Stimulated activated CD4-positive, alpha-beta T cell treated with anti-CD3 and anti-CD28 coated beads, Interleukin-4, amount 100 ng/mL, for 4 hours (primary cell): ENCODE measurements around the gene BMP7.

Experiments used
- DNase-seq, 2 experiments: peaks; one replicate each; pipeline ENCODE4 v3.0.0-alpha.2; 2020

The BMP7 gene

DNA sequence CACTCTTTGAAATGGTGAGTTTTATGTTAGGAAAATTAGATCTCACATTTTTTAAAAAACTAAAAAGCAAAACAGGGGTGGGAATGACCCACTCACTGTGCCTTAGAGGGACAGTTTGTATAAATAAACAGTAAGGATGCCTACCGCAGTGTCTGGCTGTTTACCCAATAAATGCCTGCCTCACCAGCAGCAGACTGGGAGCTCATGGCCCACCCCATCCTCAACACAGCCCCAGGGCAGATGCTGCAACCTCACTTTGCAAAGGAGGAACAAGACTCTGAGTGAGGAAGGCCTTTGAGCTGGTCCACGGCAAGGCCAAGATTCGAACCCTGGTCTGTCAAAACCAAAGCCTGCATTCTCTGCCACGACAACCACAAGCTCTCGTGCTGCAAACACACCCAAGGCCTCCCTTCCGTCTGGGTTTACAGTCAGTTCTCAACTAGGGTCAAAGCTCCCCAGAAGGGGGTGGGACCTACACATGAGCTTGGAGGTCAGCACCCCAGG, 77.8 kb downstream of the BMP7 start:
- DNase-seq: no peak

DNA sequence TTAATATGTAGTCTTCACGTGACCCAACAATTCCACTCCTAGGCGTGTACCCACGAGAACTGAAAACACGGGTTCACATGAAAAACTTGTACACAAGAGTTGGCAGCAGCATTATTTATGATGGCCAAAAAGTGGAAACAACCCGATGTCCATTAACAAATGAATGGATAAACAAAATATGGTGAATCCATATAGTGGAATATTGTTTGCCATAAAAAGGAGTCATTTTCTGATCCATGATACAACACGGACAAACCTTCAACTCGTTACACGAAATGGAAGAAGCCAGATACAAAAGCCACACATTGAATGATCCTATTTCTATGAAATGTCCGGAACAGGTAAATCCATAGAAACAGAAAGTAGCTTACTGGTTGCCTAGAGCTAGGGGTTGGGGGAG, 78.4 kb downstream of the BMP7 start:
- no peak for DNase-seq

DNA sequence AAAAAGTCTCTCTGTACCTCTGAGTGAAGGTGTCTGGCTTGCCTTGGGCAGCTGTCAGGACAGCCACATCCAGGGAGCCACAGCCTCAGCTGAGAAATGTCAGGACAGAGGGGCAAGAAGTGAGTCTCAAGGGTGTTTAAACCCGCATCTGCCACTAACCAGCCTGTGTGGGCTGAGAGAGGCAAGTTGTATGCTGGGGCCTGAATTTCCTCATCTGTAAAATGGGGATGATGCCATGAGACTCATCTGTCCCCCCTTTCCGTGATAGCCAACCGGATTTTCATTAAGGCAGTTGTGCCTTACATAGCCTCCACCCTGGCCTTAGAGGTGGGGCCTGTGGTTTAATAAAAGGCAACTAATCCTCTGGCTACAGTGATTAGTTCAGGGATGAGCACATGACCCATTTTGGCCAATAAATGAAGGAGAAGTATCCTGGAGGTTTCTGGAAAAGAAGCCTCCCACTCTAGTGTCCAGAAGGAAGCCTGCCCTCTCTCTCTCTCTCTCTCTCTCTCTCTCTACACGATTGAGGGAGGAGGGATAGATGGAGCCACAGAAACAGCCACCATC, 79.3 kb downstream of the BMP7 start:
- no peak for DNase-seq

DNA sequence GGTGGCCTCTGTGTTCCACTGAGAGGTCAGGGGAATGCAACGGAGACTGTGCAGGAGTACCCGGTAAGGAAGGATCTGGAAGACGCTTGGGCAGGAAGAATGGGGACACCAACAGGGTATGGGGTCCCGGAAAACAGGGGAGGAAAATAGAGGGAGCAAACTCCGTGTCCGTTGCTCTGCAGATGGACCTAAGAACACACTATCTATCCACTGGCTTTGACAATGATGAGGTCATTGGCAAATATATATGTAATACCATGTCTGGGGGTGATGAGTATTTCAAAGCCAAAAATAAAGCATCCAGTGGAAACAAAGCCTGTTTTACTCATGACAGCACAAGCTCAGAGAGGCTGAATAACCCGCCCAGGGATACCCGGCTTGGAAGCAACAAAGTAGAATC, 80.2 kb downstream of the BMP7 start:
- no peak for DNase-seq

DNA sequence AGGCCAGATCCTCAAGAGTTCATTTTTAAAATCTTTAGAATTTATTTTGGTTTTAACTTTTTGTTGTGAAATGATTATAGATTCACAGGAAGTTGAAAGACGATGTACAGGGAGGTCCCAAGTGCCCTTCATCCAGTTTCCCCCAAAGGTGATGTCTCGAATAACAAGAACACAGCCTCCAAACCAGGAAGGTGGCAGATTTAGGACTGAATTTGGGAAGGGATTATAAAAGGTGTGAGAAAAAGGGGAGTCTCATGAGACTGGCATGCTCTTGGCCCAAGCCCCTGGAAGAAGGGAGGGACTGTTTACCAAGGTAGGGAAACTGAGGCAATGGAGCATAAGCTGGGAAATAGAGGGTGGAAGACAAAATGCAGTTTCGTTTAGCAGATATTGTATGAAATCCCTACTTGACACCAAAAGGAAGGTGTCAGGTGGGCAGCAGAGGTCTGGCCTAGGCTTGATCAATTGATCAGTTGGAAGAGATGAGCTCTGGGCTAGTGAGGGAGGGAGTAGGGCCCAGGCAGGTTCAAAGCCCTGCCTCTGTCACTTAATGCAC, 81.2 kb downstream of the BMP7 start:
- no peak for DNase-seq

DNA sequence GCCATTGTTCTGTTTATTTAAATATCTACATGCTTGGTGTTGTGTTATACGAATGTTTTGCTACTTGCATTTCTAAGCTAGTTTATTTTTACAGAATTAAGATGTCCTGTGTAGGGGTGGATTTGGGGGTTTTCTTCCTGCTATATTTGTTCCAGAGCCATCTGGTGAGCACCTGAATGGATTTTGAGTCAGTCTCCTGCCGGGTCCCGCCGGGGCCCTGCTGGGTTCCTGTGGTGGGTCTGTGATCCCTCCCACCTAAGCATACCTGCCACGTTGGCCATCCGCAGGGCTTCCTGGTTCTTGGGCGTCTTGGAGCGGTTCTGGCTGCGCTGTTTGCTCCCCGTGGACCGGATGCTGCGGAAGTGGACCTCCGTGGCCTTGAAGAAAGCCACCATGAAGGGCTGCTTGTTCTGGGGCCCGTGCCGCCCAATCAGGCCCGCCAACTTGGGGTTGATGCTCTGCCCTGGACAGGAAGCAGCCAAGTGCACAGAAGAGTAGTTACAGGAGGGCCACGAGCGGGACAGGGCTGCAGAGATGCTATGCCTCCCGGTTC, 82.9 kb downstream of the BMP7 start:
- no peak for DNase-seq

DNA sequence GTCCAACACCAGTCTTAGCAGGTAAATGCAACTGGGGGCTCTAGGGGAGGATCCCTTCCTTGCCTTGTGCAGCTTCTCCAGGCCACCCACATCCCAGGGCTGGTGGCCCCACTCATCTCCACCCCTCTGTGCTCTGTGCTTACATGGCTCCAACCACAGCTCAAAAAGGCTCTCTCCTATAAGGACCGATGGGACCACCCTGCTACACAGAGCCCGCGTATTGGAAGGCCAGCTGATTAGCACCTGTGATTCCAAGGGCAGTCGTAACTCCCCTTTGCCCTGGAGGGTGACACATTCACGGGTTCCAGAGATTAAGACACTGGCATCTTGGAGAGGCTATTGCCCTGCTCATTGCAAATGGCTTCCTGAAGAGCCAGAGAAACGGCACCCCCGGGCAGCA, 84.8 kb downstream of the BMP7 start:
- no peak for DNase-seq

DNA sequence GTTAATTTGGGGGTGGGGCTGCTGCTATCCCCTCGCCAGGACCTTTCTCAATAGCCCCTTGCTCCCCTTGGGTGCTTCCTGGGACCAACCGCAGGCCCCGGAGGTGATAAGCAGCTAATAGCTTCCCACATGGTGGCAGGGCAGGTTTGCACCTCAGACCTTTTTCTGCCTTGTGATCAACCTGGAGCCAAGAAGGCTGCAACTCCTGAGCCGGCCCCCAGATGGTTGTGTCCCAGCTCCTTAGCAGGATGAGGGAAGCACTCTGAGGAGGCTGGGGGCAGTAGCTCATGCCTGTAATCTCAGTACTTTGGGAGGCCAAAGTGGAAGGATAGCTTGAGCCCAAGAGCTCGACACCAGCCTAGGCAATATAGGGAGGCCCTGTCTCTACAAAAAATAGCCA, 85.5 kb downstream of the BMP7 start:
- DNase-seq: no peak

DNA sequence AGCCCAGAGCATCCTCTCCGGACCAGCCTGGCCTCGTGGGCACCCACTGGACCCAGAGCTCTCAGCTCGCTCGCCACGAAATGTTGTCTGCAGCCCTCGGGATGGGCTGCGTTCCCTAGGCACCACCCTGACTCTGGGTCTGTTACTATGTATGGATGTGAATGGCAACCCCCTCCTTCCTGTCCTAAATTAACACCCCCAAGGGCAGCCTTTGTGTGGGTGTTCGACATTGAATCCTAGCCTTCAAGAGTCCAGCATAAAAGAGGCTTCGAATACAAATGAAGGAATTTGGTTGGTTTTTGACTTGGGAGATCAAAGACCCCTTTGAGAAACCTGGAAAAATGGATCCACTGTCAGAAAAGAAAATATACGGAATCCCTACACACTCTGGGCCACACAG, 86.1 kb downstream of the BMP7 start:
- no peak for DNase-seq

DNA sequence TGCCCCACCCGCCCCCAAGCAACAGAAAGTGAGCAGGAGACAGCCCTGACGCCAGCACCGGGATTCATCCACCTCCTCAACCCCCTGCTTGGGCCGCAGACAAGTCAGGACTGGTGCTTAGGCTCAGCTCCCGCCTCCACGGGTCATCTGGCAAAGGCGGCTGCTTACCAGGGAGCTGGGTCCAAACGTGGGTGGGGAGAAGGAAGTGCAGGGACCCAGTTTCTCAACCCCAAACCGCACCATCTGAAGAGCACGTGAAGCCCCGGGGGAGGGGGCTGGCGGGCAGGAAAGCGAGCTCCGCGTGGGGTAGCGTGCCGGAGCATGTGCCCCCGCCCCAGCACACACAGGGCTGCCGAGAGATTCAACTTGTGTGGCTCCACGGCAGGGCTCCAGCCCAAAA, 87.2 kb downstream of the BMP7 start:
- no peak for DNase-seq

DNA sequence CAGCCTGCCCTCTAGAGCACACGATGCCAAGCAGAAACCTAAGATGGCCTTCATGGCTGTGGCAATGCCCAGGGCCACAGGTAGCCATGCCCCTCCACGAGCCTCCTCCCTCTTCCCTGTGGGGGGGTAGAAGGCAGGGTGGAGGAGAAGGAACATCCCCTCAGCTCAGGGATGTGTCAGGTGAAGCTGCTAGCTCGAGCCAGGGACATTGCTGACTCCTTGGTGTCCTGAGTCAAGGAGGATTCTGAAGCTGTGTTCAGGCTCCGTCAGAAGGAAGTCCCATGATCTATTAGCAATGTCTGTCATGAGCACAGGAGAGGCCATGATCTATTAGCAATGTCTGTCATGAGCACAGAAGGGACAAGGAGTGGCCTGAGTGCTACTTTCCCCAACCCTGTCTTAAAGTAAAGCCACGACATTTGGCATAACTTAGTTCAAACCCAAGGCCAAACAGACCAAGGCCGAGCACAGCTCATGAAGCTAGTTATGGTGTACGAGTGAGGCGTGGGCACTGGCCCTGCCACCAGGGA, 87.8 kb downstream of the BMP7 start:
- no peak for DNase-seq

DNA sequence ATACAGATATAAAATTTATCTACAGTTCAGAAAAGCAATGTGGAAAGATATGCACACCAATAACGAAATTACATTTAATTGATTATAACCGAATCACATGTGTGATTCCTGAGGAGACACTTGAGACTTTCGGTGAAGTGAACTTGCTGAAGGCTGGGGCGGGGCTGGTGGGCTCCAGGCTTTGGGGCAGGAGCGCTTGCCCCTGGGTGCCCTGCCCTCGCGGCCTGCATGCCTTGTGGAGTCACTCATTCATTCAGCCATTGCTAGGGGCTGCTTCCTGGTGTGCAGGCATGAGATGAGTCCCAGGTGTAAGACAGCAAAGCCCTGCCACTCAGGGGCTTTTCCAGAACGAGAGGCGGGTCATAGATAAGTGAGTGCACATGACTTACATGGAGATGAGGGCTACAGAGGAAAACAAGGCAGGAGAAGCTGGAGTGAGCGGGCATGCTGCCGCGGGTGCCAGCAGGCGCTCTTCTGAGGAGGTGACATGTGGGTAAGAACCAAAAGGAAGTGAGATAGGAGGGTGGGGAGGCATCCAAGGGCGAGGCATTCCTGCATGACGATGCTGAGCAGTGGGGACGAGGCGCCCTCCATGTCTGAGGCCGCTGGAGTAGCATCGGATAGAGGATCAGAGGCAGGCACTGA, 88.7 kb downstream of the BMP7 start:
- DNase-seq: no peak

DNA sequence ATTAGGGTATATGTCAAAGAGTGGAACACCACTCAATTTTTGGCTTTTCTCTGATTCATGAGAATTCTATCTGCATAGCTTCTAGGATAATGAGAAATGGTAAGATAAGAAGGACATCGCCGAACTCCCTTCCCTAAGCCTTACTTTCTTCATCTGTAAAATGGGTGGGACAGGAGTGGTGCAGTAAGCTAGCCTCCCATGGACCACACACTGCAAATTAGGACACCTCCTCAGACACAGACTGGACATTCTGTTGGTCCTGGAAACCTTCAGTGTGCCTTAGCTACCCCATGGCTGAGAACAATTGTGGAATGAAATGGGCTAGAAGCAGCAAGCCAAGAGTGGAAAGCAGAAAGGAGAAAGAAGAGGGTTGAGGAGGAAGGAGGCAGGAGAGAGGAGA, 89.6 kb downstream of the BMP7 start:
- no peak for DNase-seq

DNA sequence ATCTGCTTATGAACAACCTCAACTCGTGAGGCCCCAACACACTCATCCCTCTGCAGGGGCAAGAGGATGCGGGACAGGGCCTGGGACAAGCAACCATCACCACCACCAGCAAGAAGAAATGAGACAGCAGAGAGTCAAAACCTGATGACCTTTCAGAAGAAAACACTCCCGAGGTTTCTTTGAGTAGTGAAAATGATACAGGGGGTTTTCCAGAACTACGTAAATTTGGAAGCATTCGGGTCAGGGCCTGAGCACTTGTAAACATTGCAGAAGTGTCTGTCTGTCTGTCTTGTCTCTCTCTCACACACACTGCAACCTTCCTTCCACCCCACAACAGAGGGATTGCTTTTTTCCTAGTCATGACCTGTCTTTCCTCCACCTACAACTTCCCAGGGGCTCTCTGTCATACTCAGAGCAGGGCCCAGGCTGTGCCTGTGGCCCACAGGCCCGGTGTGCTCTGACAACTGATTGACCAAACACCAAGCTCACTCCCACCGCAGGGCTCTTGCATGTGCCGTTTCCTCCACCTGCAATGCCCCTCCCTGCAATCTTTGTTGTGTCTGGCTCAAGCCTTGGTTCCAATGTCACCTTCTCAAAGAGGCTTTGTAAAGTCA, 90.9 kb downstream of the BMP7 start:
- no peak for DNase-seq

DNA sequence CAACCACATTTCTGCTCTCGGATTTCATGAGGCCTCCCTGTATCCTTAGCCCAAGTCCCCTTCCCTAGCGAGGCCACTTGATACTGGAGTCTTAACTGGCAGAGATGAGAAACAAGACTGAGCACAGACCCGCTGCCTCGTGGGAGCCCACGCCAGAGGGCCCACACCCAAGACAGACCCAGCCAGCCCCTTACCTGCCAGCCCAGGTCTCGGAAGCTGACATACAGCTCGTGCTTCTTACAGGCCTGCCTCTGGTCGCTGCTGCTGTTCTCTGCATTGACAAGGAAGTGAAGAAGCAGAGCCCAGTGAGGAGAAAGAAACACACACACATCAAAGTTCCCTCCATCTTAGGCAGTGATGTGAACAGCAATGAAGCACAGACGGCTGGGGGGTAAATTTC, 91.7 kb downstream of the BMP7 start:
- no peak for DNase-seq

DNA sequence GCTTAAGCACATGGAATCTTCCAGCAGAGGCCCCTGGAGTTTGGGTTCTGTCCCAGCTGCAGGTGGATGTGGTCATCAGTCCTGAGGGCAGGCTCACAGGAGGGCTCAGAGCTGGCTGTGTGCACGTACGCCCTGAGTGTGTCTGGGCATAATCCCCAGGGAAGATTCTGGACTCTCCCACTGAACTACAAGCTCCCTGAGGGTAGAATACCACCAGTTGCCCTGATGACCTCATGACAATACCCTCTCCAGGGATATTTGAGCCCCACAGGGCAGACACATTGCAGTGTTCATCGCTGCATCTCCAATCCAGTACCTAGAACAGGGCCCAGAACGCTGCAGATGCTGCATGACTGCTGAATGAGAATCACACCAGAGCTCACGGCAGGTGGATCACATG, 92.5 kb downstream of the BMP7 start:
- DNase-seq: no peak

DNA sequence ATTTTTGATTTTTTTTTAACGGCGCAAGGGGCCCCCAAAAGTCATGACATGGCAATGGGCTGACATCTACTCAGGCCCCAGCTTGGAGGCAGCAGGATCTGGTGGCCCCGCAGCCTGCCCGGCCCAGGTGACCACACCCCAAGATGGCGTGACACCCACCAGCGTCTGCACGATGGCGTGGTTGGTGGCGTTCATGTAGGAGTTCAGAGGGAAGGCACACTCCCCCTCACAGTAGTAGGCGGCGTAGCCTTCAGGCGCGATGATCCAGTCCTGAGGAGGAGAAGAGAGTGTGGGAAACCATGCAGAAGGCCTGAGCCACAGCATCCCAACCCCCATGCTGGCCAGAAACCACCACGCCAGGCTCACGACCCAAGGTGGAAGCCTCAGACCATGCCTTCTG, 93.4 kb downstream of the BMP7 start:
- DNase-seq: no peak

DNA sequence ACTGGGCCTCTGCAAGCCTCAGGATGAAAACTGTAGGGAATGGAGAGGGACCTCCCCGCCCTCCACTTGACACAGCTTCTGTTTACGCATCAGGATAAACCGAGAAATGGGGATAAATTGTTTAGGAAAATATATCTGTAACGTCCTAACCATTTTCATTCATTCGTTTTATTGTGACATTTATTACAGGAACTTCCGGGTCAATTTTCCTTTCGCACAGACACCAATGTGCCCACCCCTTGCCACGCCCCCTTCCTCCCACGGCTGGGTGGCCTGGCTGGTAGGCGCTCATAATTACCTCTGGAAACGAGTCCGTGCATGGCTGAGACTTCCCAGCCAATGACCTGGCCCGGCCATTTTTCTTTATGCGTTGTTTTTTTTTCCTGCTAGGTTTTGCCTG, 96.1 kb downstream of the BMP7 start:
- no peak for DNase-seq

DNA sequence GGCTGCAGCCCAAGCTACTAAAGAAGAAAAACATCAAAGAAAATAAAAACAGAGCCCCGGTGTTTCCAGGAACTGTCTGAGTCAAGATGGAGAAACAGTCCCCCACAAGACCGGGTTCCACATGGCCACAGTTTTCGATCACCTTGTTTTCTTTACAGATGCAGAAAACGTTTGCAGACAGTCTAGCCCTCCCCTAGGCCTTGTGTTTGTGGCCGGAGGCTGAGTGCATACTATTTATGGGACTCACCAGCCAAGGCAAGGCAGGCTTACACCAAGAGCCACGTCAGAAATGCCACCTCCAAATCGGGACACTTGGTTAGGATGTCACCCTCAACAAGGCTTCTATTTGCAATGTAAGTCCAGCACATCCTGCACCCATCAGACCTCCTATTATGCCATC, 97.3 kb downstream of the BMP7 start:
- no peak for DNase-seq

DNA sequence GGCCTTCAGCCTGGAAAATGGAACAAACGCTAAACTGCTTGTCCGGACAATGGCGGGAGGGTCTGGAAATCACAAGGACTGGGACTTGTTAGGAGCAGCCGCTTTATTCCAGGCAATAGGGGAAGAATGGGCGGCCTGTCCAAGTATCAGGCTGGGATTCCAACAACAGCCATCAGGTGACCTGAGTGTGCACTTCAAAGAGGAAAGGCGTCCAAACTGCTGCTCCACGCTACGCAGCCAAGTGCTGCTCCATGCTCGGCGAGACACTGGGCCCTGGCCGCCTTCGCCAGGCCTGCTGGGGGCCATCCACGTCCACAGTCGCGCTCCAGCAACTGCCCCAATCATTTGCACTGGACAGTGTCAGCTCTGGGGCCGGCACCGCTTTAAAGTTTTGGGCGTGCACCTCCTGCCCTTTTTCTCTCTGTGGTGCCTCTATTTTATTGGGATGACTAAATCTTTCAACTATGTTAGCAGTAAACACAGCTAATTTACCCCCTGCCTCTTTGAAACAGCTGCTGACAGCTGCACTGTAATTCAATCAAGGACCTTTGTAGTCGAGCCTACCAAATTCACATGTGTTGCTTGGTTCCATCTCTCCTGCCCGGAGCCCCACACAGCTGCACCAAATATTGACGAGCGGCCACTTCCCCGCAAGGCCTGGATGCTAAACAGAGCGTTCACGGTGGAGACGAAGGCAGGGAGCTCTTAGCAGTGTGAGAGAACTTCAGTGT, 98.3 kb downstream of the BMP7 start:
- DNase-seq: no peak

DNA sequence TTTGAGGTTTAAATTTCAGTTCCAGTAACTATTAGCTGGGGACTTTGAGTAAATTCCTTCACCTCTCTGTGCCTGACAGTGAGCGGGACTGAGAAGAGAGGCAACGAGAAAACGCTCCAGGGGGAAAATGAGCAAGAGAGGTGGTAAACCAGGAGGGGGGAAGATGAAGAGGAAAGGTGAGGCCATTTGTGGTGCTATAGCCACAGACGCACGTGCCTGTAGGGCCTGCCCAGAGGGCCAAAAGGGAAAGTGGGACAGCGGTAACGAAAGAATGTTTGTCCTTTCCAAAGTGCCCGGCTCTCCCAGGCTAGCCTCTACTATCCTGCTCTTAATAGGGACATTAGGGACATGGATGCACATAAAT, 99.2 kb downstream of the BMP7 start:
- no peak for DNase-seq

DNA sequence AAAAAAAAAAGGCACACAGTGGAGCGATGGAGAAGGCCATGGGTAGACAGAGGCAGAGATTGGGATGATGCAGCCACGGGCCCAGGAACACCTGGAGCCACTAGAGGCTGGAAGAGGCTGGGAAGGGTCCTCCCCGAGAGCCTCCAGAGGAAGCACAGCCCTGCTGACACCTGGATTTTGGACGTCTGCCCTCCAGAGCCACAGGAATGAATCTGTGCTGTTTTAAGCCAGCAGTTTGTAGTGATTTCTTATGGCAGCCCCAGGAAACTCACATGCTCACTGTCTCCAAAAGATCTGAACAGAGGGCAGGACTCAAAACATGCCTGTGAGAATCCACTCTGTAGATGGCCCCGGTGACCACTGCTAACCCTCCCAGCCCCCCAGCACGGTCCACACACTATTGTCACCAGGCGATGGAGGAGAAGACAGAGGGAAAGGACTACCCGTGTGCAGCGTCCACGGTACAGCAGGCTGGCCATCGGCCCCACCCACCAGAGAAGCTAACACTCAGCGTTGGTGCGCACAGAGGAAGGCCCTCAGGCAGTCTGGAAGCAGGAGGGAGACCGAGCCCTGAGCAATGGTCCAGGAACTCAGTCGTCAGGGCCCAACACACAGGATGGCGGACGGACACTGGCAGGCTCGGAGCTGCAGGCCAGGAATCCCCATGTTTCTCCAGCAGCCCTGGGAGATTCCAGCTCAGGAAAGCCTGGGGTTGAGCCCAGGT, 99.7 kb downstream of the BMP7 start:
- no peak for DNase-seq
